Mammary epithelial cell (primary cell): ENCODE data around the gene GIMAP6.

Experiments used
- CTCF ChIP-seq, 2 donors: IDR thresholded peaks in 1 of 2; conservative IDR thresholded peaks in 1 of 2; 2 replicates each; pipeline ENCODE4 v1.5.1; 2011 to 2012; ENCODE audit warnings: inconsistent platforms in 2 of 2, low read length in 2 of 2, mild to moderate bottlenecking in 2 of 2, control low read depth in 1 of 2, low read depth in 1 of 2; ENCODE audit not compliant: insufficient read depth in 1 of 2; ENCODE audit errors: extremely low read depth in 1 of 2
- EZH2 ChIP-seq: IDR thresholded peaks from 2 replicates; pipeline ENCODE4 v1.6.1; 2012; ENCODE audit warnings: low read length, inconsistent platforms, borderline replicate concordance

- no peak for TF ChIP-seq CTCF (conservative IDR thresholded peaks at IDR 0.05 in 1 of 2, IDR thresholded peaks at IDR 0.05 in 1 of 2; ENCODE audit: extremely low read depth in 1 of 2, insufficient read depth in 1 of 2, low read depth in 1 of 2, low read length in 2 of 2)
- no peak for TF ChIP-seq EZH2
Observed at GRCh38 chr7:150663802-150664494, 31.8 kb upstream of the GIMAP6 start.
